GM18909 (cell line): Measurements from ENCODE around the gene TRIM38.

ENCODE experiments used
- ATAC-seq: cut with Tn5 transposase; IDR thresholded peaks from one replicate; pipeline ENCODE4 v1.9.1; 2021; ENCODE audit warnings: mild to moderate bottlenecking; ENCODE audit not compliant: unreplicated experiment, poor library complexity

Gene TRIM38

GRCh38 chr6:26025047-26025893 is 62.7 kb downstream of the TRIM38 start:
- no peak for ATAC-seq

- ATAC-seq: peak; percentile 39
Measured at GRCh38 chr6:26025894-26026832, 63.6 kb downstream of the TRIM38 start.

GRCh38 chr6:26026833-26027490 is 64.4 kb downstream of the TRIM38 start:
- peak; percentile 43 for ATAC-seq

- ATAC-seq: no peak
Measured at GRCh38 chr6:26027491-26028211, 65.0 kb downstream of the TRIM38 start.

- ATAC-seq: no peak
Measured at GRCh38 chr6:26028212-26028745, 65.7 kb downstream of the TRIM38 start.

- no peak for ATAC-seq
Measured at GRCh38 chr6:26028746-26029569, 66.4 kb downstream of the TRIM38 start.

- ATAC-seq: no peak
Measured at GRCh38 chr6:26029570-26029856, 66.9 kb downstream of the TRIM38 start.

GRCh38 chr6:26029857-26030653 is 67.5 kb downstream of the TRIM38 start:
- ATAC-seq: no peak

- ATAC-seq: no peak
Measured at GRCh38 chr6:26030716-26031115, 68.1 kb downstream of the TRIM38 start.

- no peak for ATAC-seq
Measured at GRCh38 chr6:26031151-26031594, 68.6 kb downstream of the TRIM38 start.

- ATAC-seq: peak; percentile 56
Measured at GRCh38 chr6:26031595-26032339, 69.2 kb downstream of the TRIM38 start.

- ATAC-seq: no peak
Measured at GRCh38 chr6:26032340-26033084, 69.9 kb downstream of the TRIM38 start.

- peak; percentile 62 for ATAC-seq
Measured at GRCh38 chr6:26033085-26033940, 70.7 kb downstream of the TRIM38 start.

- ATAC-seq: no peak
Measured at GRCh38 chr6:26033941-26034354, 71.3 kb downstream of the TRIM38 start.

- ATAC-seq: no peak
Measured at GRCh38 chr6:26034905-26035304, 72.3 kb downstream of the TRIM38 start.
